Tibial nerve (tissue), 4 donors: ENCODE measurements around the gene ACTN1. TPM values are rescaled to one million over a fixed set of nuclear protein-coding genes. Genes with fewer than 3 reads are reported as not detected.

Experiments
- DNase-seq, 2 donors: peaks; one replicate each; pipeline ENCODE4 v3.0.0-alpha.2; 2019; ENCODE audit warnings: low spot score in 2 of 2
- H3K27ac ChIP-seq, 4 donors: fragments of 200-600 bp; sonication (generic) in 3 of 4; one replicate each; pipeline ENCODE4 v1.5.1; 2017 to 2019; ENCODE audit warnings: mild to moderate bottlenecking in 1 of 4
- H3K27me3 ChIP-seq, 2 donors: fragments of 200-600 bp; sonication (generic) in 1 of 2; one replicate each; pipeline versions ENCODE4 v1.5.1 to v1.6.0; 2017 to 2019
- H3K36me3 ChIP-seq, 3 donors: fragments of 200-600 bp; sonication (generic); one replicate each; pipeline ENCODE4 v1.5.1; 2018 to 2019
- H3K4me1 ChIP-seq, 4 donors: fragments of 200-600 bp; sonication (generic) in 3 of 4; one replicate each; pipeline ENCODE4 v1.5.1; 2017 to 2019
- H3K4me3 ChIP-seq, 4 donors: fragments of 200-600 bp; sonication (generic) in 3 of 4; one replicate each; pipeline ENCODE4 v1.5.1; 2017 to 2019; ENCODE audit warnings: mild to moderate bottlenecking in 1 of 4, moderate library complexity in 1 of 4
- H3K9me3 ChIP-seq, 4 donors: fragments of 200-600 bp; sonication (generic) in 3 of 4; one replicate each; pipeline ENCODE4 v1.5.1; 2017 to 2019
- EP300 ChIP-seq, 2 donors: sonication (generic); formaldehyde crosslinking; IDR thresholded peaks; one replicate each; pipeline ENCODE4 v1.6.1; 2017; ENCODE audit warnings: antibody characterized with exemption in 2 of 2, mild to moderate bottlenecking in 1 of 2
- POLR2A ChIP-seq, 2 donors: fragments of 450-650 bp; IDR thresholded peaks; one replicate each; pipeline ENCODE4 v1.6.1; 2017; ENCODE audit warnings: antibody characterized with exemption in 2 of 2, mild to moderate bottlenecking in 2 of 2, moderate library complexity in 2 of 2
- WGBS, 2 donors: methylation state at CpG; one replicate each; pipeline ENCODE4 v1.1.5; 2018; 5-methylcytosine and 5-hydroxymethylcytosine counted together
- total RNA-seq, 4 donors: library from RNA; depleted of rRNA; stranded (reverse); fragments of >200 nt; gene quantifications; one replicate each; pipeline ENCODE4 v1.1.0, GENCODE V29; 2016
- TF ChIP-seq, protein P1 (sequence below), 5 experiments: fragments of 200-600 bp in 3 of 5; fragments of 450-650 bp in 2 of 5; sonication (generic) in 3 of 5; IDR thresholded peaks; one replicate each; pipeline ENCODE4 v1.5.1; 2016 to 2019; ENCODE audit warnings: antibody characterized with exemption in 5 of 5, mild to moderate bottlenecking in 3 of 5, moderate library complexity in 2 of 5

Gene ACTN1
- total RNA-seq, 4 donors from 2014 or later = 130 to 273 (median 152) TPM

- WGBS, 2 donors = 93 to 96% methylated on average over 7 to 8 of the region's 10 CpGs
- Histone ChIP-seq H3K9me3 (no peaks in the 10 kb centered on the region), H3K4me1 (no peaks in the 10 kb centered on the region), H3K4me3 (no peak overlapping the region), H3K27ac (no peak overlapping the region), H3K36me3 (peaks cover 0 to 90% (median 0%) of the 10 kb centered on the region in 3 donors), H3K27me3 (no peaks in the 10 kb centered on the region)
- no peak for DNase-seq
- no peak for TF ChIP-seq EP300 (IDR thresholded peaks at IDR 0.05)
These were observed 96.9 kb downstream of the ACTN1 start for GRCh38 chr14:68882235-68882634.

DNA sequence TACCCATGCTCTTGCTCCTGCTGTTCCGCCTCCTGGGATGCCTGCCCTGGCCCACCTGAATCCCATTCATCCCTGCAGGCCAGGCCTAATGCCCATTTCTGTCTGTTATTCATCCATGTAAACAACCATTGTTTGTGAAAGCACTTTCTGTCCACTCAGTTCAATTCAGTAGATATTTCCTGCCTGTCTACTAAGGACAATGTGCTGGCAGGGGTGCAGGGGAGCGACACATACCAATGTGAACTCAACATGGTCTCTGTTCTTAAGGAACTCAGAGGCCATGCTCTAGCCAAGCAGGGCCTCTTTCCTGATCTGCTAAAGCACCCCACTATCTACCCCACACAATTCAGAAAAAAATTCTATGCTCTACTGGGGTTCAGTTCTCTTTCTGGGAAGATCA, 97.7 kb downstream of the ACTN1 start:
- no peak for DNase-seq
- TF ChIP-seq EP300 (IDR thresholded peaks at IDR 0.05) (no peak), POLR2A (IDR thresholded peaks at IDR 0.05) (no peak)
- TF ChIP-seq, protein P1, sequence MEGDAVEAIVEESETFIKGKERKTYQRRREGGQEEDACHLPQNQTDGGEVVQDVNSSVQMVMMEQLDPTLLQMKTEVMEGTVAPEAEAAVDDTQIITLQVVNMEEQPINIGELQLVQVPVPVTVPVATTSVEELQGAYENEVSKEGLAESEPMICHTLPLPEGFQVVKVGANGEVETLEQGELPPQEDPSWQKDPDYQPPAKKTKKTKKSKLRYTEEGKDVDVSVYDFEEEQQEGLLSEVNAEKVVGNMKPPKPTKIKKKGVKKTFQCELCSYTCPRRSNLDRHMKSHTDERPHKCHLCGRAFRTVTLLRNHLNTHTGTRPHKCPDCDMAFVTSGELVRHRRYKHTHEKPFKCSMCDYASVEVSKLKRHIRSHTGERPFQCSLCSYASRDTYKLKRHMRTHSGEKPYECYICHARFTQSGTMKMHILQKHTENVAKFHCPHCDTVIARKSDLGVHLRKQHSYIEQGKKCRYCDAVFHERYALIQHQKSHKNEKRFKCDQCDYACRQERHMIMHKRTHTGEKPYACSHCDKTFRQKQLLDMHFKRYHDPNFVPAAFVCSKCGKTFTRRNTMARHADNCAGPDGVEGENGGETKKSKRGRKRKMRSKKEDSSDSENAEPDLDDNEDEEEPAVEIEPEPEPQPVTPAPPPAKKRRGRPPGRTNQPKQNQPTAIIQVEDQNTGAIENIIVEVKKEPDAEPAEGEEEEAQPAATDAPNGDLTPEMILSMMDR (IDR thresholded peaks at IDR 0.05) = no peak
- peaks cover 0 to 98% (median 0%) of the 10 kb centered on the region in 3 donors for H3K36me3 ChIP-seq
- no peak overlapping the region for H3K27ac ChIP-seq
- H3K4me1 ChIP-seq = no peaks in the 10 kb centered on the region
- no peak overlapping the region for H3K4me3 ChIP-seq
- WGBS, 2 donors = 84 to 88% methylated on average over 2 of the region's 2 CpGs
- no peaks in the 10 kb centered on the region for H3K9me3 ChIP-seq
- no peaks in the 10 kb centered on the region for H3K27me3 ChIP-seq

DNA sequence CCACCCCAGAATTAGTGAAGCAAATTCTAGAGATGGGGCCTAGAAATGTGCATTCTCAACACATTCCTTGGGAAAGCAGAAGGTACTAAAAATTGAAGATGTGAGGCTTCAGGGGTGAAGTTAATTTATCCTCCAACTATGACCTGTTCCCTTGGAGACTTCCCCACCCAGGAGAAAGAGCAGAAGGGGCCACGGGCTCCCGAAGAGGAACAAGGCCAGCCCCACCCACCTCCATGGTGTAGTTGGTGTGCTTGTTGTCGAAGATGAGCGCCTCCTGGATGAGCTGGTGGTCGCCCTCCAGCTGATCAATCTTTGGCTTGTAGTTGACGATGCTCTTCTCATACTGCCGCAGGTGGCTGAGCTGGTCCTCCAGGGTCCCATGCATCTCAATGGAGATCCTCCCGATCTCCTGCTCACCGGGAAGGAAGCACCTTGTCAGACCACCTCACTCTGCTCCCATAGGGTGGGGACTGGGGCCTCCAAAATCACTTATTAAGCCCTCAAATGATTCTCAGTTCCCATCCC, 98.5 kb downstream of the ACTN1 start:
- no peaks in the 10 kb centered on the region for H3K4me1 ChIP-seq
- H3K9me3 ChIP-seq = no peaks in the 10 kb centered on the region
- peaks cover 0 to 100% (median 0%) of the 10 kb centered on the region in 3 donors for H3K36me3 ChIP-seq
- H3K27ac ChIP-seq = no peak overlapping the region
- 89% methylated on average over 9 of the region's 9 CpGs for WGBS, 2 donors
- no peak for TF ChIP-seq EP300 (IDR thresholded peaks at IDR 0.05)
- TF ChIP-seq, protein P1 (IDR thresholded peaks at IDR 0.05) = no peak
- TF ChIP-seq POLR2A (IDR thresholded peaks at IDR 0.05) = no peak
- no peaks in the 10 kb centered on the region for H3K27me3 ChIP-seq
- no peak for DNase-seq
- H3K4me3 ChIP-seq = no peak overlapping the region

GRCh38 chr14:68879841-68880575, 99.1 kb downstream of the ACTN1 start:
- Histone ChIP-seq H3K27ac (no peak overlapping the region), H3K36me3 (peaks cover 0 to 100% (median 0%) of the 10 kb centered on the region in 3 donors), H3K27me3 (no peaks in the 10 kb centered on the region), H3K9me3 (no peaks in the 10 kb centered on the region), H3K4me3 (no peak overlapping the region), H3K4me1 (no peaks in the 10 kb centered on the region)
- TF ChIP-seq POLR2A (IDR thresholded peaks at IDR 0.05) = no peak
- TF ChIP-seq, protein P1 (IDR thresholded peaks at IDR 0.05) = no peak
- no peak for TF ChIP-seq EP300 (IDR thresholded peaks at IDR 0.05)
- no peak for DNase-seq
- WGBS, 2 donors = 94 to 96% methylated on average over 11 to 13 of the region's 13 CpGs

- WGBS, 2 donors = 80 to 85% methylated on average over 2 to 4 of the region's 7 CpGs
- TF ChIP-seq POLR2A (IDR thresholded peaks at IDR 0.05) (no peak), EP300 (IDR thresholded peaks at IDR 0.05) (no peak)
- TF ChIP-seq, protein P1 (IDR thresholded peaks at IDR 0.05) = no peak
- Histone ChIP-seq H3K9me3 (no peaks in the 10 kb centered on the region), H3K4me1 (no peaks in the 10 kb centered on the region), H3K27me3 (no peaks in the 10 kb centered on the region), H3K27ac (no peak overlapping the region), H3K36me3 (peaks cover 0 to 100% (median 0%) of the 10 kb centered on the region in 3 donors), H3K4me3 (no peak overlapping the region)
- DNase-seq = no peak
These were observed 99.8 kb downstream of the ACTN1 start for GRCh38 chr14:68879321-68879781.
